Fibroblast of the conjunctiva (primary cell): Measurements from ENCODE around the gene TMEM106A.
"Not testable (repeated sequence)": the region's sequence is repeated elsewhere in the genome, so short reads cannot be mapped to it uniquely, and the experiment has no call there.

Experiments
- DNase-seq: peaks from one replicate; pipeline ENCODE4 v3.0.0-alpha.2; 2010; ENCODE audit warnings: low read depth

Gene TMEM106A

GRCh38 chr17:43216369-43216761, 4.7 kb downstream of the TMEM106A start:
- DNase-seq = no peak

GRCh38 chr17:43216762-43217613, 5.3 kb downstream of the TMEM106A start:
- DNase-seq = no peak

GRCh38 chr17:43217614-43218087, 6.0 kb downstream of the TMEM106A start:
- DNase-seq = no peak

- DNase-seq = no peak
Observed at GRCh38 chr17:43219001-43219400, 7.3 kb downstream of the TMEM106A start.

GRCh38 chr17:43219746-43220380, 8.2 kb downstream of the TMEM106A start:
- DNase-seq = no peak

GRCh38 chr17:43220511-43221125, 8.9 kb downstream of the TMEM106A start:
- no peak for DNase-seq

GRCh38 chr17:43224146-43224705, 12.6 kb downstream of the TMEM106A start:
- no peak for DNase-seq

GRCh38 chr17:43226393-43226792, 14.7 kb downstream of the TMEM106A start:
- DNase-seq = no peak

- not testable (repeated sequence) for DNase-seq
Observed at GRCh38 chr17:43228020-43228782, 16.5 kb downstream of the TMEM106A start, which contains the start of gene CCDC200. Gene CCDC200, minus strand, starts transcription at chr17:43228623. Its CDS starts 69 bp downstream, at chr17:43228554.

GRCh38 chr17:43231205-43232020, 19.7 kb downstream of the TMEM106A start:
- DNase-seq = not testable (repeated sequence)

GRCh38 chr17:43232021-43232699, 20.5 kb downstream of the TMEM106A start:
- not testable (repeated sequence) for DNase-seq

- DNase-seq = not testable (repeated sequence)
Observed at GRCh38 chr17:43233263-43233662, 21.6 kb downstream of the TMEM106A start.

- not testable (repeated sequence) for DNase-seq
Observed at GRCh38 chr17:43233877-43234276, 22.2 kb downstream of the TMEM106A start, which contains the start of gene RNU2-1. Gene RNU2-1, minus strand, starts transcription at chr17:43233977.

- DNase-seq = not testable (repeated sequence)
Observed at GRCh38 chr17:43239597-43239996, 27.9 kb downstream of the TMEM106A start.

- DNase-seq = not testable (repeated sequence)
Observed at GRCh38 chr17:43240596-43241352, 29.1 kb downstream of the TMEM106A start.

GRCh38 chr17:43246456-43246855, 34.8 kb downstream of the TMEM106A start:
- DNase-seq = not testable (repeated sequence)
